Mesodermal cell (in vitro differentiated cells): ENCODE results near the gene HDAC7.
A peak's percentile ranks its signal among the peaks of the same experiment; 100 is the strongest.
"Not testable (repeated sequence)": the region's sequence is repeated elsewhere in the genome, so short reads cannot be mapped to it uniquely, and the experiment has no call there.

Experiments used
- H3K27ac ChIP-seq: 2 replicates; pipeline ENCODE4 v1.7.0; 2013; ENCODE audit warnings: mild to moderate bottlenecking, low read depth, low read length, moderate library complexity; ENCODE audit not compliant: severe bottlenecking
- H3K36me3 ChIP-seq: 2 replicates; pipeline ENCODE4 v1.7.1; 2013; ENCODE audit warnings: mild to moderate bottlenecking, low read length, moderate library complexity; ENCODE audit not compliant: control insufficient read depth, insufficient read depth
- H3K4me1 ChIP-seq: one replicate; pipeline ENCODE4 v1.7.1; 2013; ENCODE audit warnings: mild to moderate bottlenecking, low read length; ENCODE audit not compliant: insufficient read depth, control insufficient read depth, poor library complexity, severe bottlenecking
- H3K4me3 ChIP-seq: 2 replicates; pipeline ENCODE4 v1.7.0; 2013; ENCODE audit warnings: low read length, control low read depth, mild to moderate bottlenecking; ENCODE audit not compliant: insufficient read depth, poor library complexity, severe bottlenecking; ENCODE audit errors: extremely low read depth
- H3K9me3 ChIP-seq: 2 replicates; pipeline ENCODE4 v1.7.1; 2013; ENCODE audit warnings: mild to moderate bottlenecking, low read length, moderate library complexity; ENCODE audit not compliant: control insufficient read depth
- WGBS, 2 experiments: methylation state at CpG; one replicate each; pipeline ENCODE4 v1.1.5; 2013; ENCODE audit warnings: missing lambda C conversion rate in 2 of 2; ENCODE audit not compliant: insufficient coverage in 2 of 2; 5-methylcytosine and 5-hydroxymethylcytosine counted together

HDAC7 gene

GRCh38 chr12:47819138-47819895, 386 bp downstream of the HDAC7 start:
- H3K27ac ChIP-seq = peak overlapping the region; percentile 99
- H3K4me1 ChIP-seq = peaks cover 71% of the 10 kb centered on the region
- peak overlapping the region; percentile 69 for H3K4me3 ChIP-seq
- peaks cover 33% of the 10 kb centered on the region for H3K36me3 ChIP-seq
- H3K9me3 ChIP-seq = no peaks in the 10 kb centered on the region
- 0 to 1% methylated on average over 28 to 52 of the region's 77 CpGs for whole genome bisulfite sequencing, 2 experiments

GRCh38 chr12:47818467-47819137, 1.1 kb downstream of the HDAC7 start:
- 23 to 26% methylated on average over 20 of the region's 23 CpGs for WGBS, 2 experiments
- H3K4me3 ChIP-seq = peak overlapping the region; percentile 69

GRCh38 chr12:47818007-47818376, 1.7 kb downstream of the HDAC7 start:
- Histone ChIP-seq H3K36me3 (peaks cover 36% of the 10 kb centered on the region), H3K4me3 (peak overlapping the region; percentile 69), H3K27ac (peak overlapping the region; percentile 73), H3K9me3 (no peaks in the 10 kb centered on the region), H3K4me1 (peaks cover 76% of the 10 kb centered on the region)
- WGBS, 2 experiments = 90% methylated on average over 2 to 3 of the region's 3 CpGs

More at GRCh38 chr12:47818467-47819137, 1.1 kb downstream of the HDAC7 start:
- Histone ChIP-seq H3K27ac (peak overlapping the region; percentile 62), H3K36me3 (peaks cover 36% of the 10 kb centered on the region), H3K4me1 (peaks cover 71% of the 10 kb centered on the region), H3K9me3 (no peaks in the 10 kb centered on the region)

- 22 to 100% methylated on average over 1 to 3 of the region's 7 CpGs for WGBS, 2 experiments
- peaks cover 36% of the 10 kb centered on the region for H3K36me3 ChIP-seq
- peak overlapping the region; percentile 69 for H3K4me3 ChIP-seq
- H3K4me1 ChIP-seq = peaks cover 73% of the 10 kb centered on the region
- H3K9me3 ChIP-seq = no peaks in the 10 kb centered on the region
- H3K27ac ChIP-seq = peak overlapping the region; percentile 73
Measured at GRCh38 chr12:47817272-47818006, 2.3 kb downstream of the HDAC7 start.

GRCh38 chr12:47816403-47817271, 3.1 kb downstream of the HDAC7 start:
- Histone ChIP-seq H3K4me1 (peaks cover 73% of the 10 kb centered on the region), H3K9me3 (no peaks in the 10 kb centered on the region), H3K36me3 (peaks cover 36% of the 10 kb centered on the region), H3K27ac (peak overlapping the region; percentile 73), H3K4me3 (peak overlapping the region; percentile 69)
- WGBS, 2 experiments = 53 to 68% methylated on average over 5 to 6 of the region's 12 CpGs

- H3K27ac ChIP-seq, H3K9me3 ChIP-seq, H3K4me3 ChIP-seq: not testable (repeated sequence)
- peaks cover 76% of the 10 kb centered on the region for H3K4me1 ChIP-seq
- H3K36me3 ChIP-seq = peaks cover 36% of the 10 kb centered on the region
- WGBS, 2 experiments = 89% methylated on average over 3 of the region's 5 CpGs; no CpG with 5 or more reads in 1 of the 2 experiments
Measured at GRCh38 chr12:47815447-47815846, 4.3 kb downstream of the HDAC7 start.

GRCh38 chr12:47814539-47815170, 5.0 kb downstream of the HDAC7 start:
- WGBS, 2 experiments = 88 to 96% methylated on average over 3 of the region's 3 CpGs
- H3K27ac ChIP-seq = peak overlapping the region; percentile 94
- no peak overlapping the region for H3K4me3 ChIP-seq
- no peaks in the 10 kb centered on the region for H3K9me3 ChIP-seq
- H3K4me1 ChIP-seq = peaks cover 83% of the 10 kb centered on the region
- peaks cover 36% of the 10 kb centered on the region for H3K36me3 ChIP-seq

GRCh38 chr12:47813511-47814196, 6.0 kb downstream of the HDAC7 start:
- 41 to 60% methylated on average over 4 to 7 of the region's 9 CpGs for WGBS, 2 experiments
- peaks cover 91% of the 10 kb centered on the region for H3K4me1 ChIP-seq
- H3K4me3 ChIP-seq = peak overlapping the region; percentile 28

GRCh38 chr12:47812797-47813510, 6.7 kb downstream of the HDAC7 start:
- Histone ChIP-seq H3K36me3 (peaks cover 28% of the 10 kb centered on the region), H3K4me3 (peak overlapping the region; percentile 28), H3K9me3 (no peaks in the 10 kb centered on the region), H3K4me1 (peaks cover 91% of the 10 kb centered on the region), H3K27ac (peak overlapping the region; percentile 94)
- 1 to 2% methylated on average over 17 to 28 of the region's 37 CpGs for WGBS, 2 experiments

More at GRCh38 chr12:47813511-47814196, 6.0 kb downstream of the HDAC7 start:
- H3K36me3 ChIP-seq = peaks cover 35% of the 10 kb centered on the region
- peak overlapping the region; percentile 94 for H3K27ac ChIP-seq
- no peaks in the 10 kb centered on the region for H3K9me3 ChIP-seq
